HCT116 (cell line): ENCODE measurements around the gene YBX2.

ENCODE experiments used
- CTCF ChIP-seq, 3 experiments: fragments of 200-600 bp in 1 of 3; sonication (generic) in 1 of 3; IDR thresholded peaks in 2 of 3; conservative IDR thresholded peaks in 1 of 3; 2 replicates each; pipeline ENCODE4 v1.5.1; 2012 to 2017; ENCODE audit warnings: low read depth in 2 of 3, low read length in 2 of 3, antibody characterized with exemption in 1 of 3, borderline replicate concordance in 1 of 3, control low read depth in 1 of 3, mild to moderate bottlenecking in 1 of 3, mixed read lengths in 1 of 3, mixed run types in 1 of 3, moderate library complexity in 1 of 3; ENCODE audit not compliant: insufficient read depth in 1 of 3
- EGR1 ChIP-seq: IDR thresholded peaks from 2 replicates; pipeline ENCODE4 v1.6.1; 2012; ENCODE audit warnings: low read depth
- EZH2 ChIP-seq: fragments of 200-600 bp; sonication (generic); IDR thresholded peaks from 2 replicates; pipeline ENCODE4 v1.6.1; 2017; ENCODE audit warnings: antibody characterized with exemption, mixed run types
- EZH2phosphoT487 ChIP-seq: fragments of 200-600 bp; IDR thresholded peaks from 2 replicates; pipeline ENCODE4 v1.6.1; 2018; ENCODE audit warnings: antibody characterized with exemption, borderline replicate concordance
- MAX ChIP-seq: IDR thresholded peaks from 2 replicates; pipeline ENCODE4 v1.6.1; 2012
- POLR2A ChIP-seq: IDR thresholded peaks from 2 replicates; pipeline ENCODE4 v1.7.0; 2011; ENCODE audit warnings: borderline replicate concordance; ENCODE audit not compliant: insufficient read depth, insufficient read length; ENCODE audit errors: extremely low read depth
- POLR2AphosphoS5 ChIP-seq: IDR thresholded peaks from 2 replicates; pipeline ENCODE4 v1.6.1; 2011; ENCODE audit warnings: mild to moderate bottlenecking, low read depth, low read length, moderate library complexity
- RAD21 ChIP-seq: IDR thresholded peaks from 2 replicates; pipeline ENCODE4 v1.6.1; 2012; ENCODE audit warnings: low read depth, mild to moderate bottlenecking
- REST ChIP-seq: IDR thresholded peaks from 2 replicates; pipeline ENCODE4 v1.6.1; 2012; ENCODE audit warnings: low read depth
- SP1 ChIP-seq: IDR thresholded peaks from 2 replicates; pipeline ENCODE4 v1.6.1; 2012; ENCODE audit warnings: low read depth
- TCF7L2 ChIP-seq: IDR thresholded peaks from 2 replicates; pipeline ENCODE4 v1.7.0; 2011; ENCODE audit warnings: borderline replicate concordance, inconsistent platforms; ENCODE audit not compliant: insufficient read depth, insufficient read length; ENCODE audit errors: extremely low read depth
- YY1 ChIP-seq: IDR thresholded peaks from 2 replicates; pipeline ENCODE4 v1.6.1; 2011; ENCODE audit warnings: low read length, low read depth, moderate library complexity, mild to moderate bottlenecking; ENCODE audit not compliant: insufficient replicate concordance; ENCODE audit errors: extremely low read depth
- ZFX ChIP-seq: fragments of 450-650 bp; IDR thresholded peaks from 2 replicates; pipeline ENCODE4 v1.6.1; 2017

- no peak for TF ChIP-seq EGR1
- TF ChIP-seq CTCF (IDR thresholded peaks at IDR 0.05 in 2 of 3, conservative IDR thresholded peaks at IDR 0.05 in 1 of 3; ENCODE audit: borderline replicate concordance in 1 of 3, insufficient read depth in 1 of 3, low read depth in 2 of 3, low read length in 2 of 3) = no peak
- TF ChIP-seq ZFX = no peak
- no peak for TF ChIP-seq REST
- no peak for TF ChIP-seq SP1
- TF ChIP-seq EZH2 = no peak
- no peak for TF ChIP-seq TCF7L2
- TF ChIP-seq POLR2A = no peak
- TF ChIP-seq POLR2AphosphoS5 = no peak
- TF ChIP-seq MAX = no peak
- no peak for TF ChIP-seq RAD21
- TF ChIP-seq EZH2phosphoT487 = no peak
- no peak for TF ChIP-seq YY1
These were observed 54.1 kb downstream of the YBX2 start for GRCh38 chr17:7240375-7240774.
